Heart left ventricle (tissue), 13 donors: Measurements from ENCODE around the gene NALCN.

Source experiments
- POLR2A ChIP-seq, 2 donors: fragments of 450-650 bp; IDR thresholded peaks; one replicate each; pipeline ENCODE4 v1.6.1; 2017; ENCODE audit warnings: antibody characterized with exemption in 2 of 2, mild to moderate bottlenecking in 2 of 2, moderate library complexity in 2 of 2
- TF ChIP-seq, protein P1 (sequence below), 12 donors: fragments of 200-600 bp; sonication (generic) in 4 of 12; IDR thresholded peaks; one replicate each; pipeline versions ENCODE4 v1.5.0 to v1.8.0; 2018 to 2022; ENCODE audit warnings: antibody characterized with exemption in 12 of 12, mild to moderate bottlenecking in 5 of 12
- donor health status: ischemic (EF 13 %, LVEDD 7.1; RV severe dilation, severe dysfunction).
- donor health status: DM: no; HTN: yes; CAD: no.
- donor health status: DM: no; HTN: no; CAD: no.
- donor health status: ischemic (EF 25% LVEDD 6.9; RV normal size, moderate dysfunction).
- donor health status: ischemic (EF 25% LVEDD 5.7; RV mildly dilated, moderate dysfunction).
- donor health status: ischemic (EF 35%, LVEDD 5.7; RV mildly dilated, moderate dysfunction).
- donor health status: nonischemic (EF 11% LVEDD 7.7; RV severe dilation, severe dysfunction).
- donor health status: DM: yes; HTN: yes; CAD: no.
- donor health status: PGD.
- donor health status: ischemic (EF 29% LVEDD 5.4; RV normal size, mild dysfunction).
- donor health status: nonischemic (EF 23%, LVEDD 6.1; RV moderate dilation, normal function).

DNA sequence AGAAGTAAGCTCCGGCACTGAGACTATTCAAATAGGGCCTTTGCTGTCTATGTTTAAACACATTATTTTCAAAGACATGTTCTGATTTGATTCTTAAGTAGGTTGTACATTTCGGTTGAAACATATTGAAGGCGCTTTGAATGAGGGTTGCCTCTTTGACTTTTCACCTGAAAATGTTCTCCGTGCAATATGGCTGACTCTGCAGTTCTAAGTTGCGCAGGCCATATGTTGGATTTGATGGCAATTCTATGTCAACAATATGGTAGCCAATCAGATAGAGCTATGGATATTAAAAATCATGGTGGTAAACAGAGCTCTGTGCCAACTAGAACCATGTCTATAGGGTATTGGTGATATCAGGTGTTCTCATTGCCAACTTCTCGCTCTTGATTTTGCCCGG lies 307.3 kb downstream of the NALCN start:
- TF ChIP-seq, protein P1, sequence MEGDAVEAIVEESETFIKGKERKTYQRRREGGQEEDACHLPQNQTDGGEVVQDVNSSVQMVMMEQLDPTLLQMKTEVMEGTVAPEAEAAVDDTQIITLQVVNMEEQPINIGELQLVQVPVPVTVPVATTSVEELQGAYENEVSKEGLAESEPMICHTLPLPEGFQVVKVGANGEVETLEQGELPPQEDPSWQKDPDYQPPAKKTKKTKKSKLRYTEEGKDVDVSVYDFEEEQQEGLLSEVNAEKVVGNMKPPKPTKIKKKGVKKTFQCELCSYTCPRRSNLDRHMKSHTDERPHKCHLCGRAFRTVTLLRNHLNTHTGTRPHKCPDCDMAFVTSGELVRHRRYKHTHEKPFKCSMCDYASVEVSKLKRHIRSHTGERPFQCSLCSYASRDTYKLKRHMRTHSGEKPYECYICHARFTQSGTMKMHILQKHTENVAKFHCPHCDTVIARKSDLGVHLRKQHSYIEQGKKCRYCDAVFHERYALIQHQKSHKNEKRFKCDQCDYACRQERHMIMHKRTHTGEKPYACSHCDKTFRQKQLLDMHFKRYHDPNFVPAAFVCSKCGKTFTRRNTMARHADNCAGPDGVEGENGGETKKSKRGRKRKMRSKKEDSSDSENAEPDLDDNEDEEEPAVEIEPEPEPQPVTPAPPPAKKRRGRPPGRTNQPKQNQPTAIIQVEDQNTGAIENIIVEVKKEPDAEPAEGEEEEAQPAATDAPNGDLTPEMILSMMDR (IDR thresholded peaks at IDR 0.05): no peak
- TF ChIP-seq POLR2A (IDR thresholded peaks at IDR 0.05): no peak
